ENCODE measurements around the gene CINP.
A peak's percentile ranks its signal among the peaks of the same experiment; 100 is the strongest.
"Not testable (repeated sequence)": the region's sequence is repeated elsewhere in the genome, so short reads cannot be mapped to it uniquely, and the experiment has no call there.

The CINP gene

GRCh38 chr14:102353126-102353619 lies 9.5 kb downstream of the CINP start:
- DNase-seq: no peak

- no peak for DNase-seq
Observed at GRCh38 chr14:102352213-102352612, 10.5 kb downstream of the CINP start.

DNA sequence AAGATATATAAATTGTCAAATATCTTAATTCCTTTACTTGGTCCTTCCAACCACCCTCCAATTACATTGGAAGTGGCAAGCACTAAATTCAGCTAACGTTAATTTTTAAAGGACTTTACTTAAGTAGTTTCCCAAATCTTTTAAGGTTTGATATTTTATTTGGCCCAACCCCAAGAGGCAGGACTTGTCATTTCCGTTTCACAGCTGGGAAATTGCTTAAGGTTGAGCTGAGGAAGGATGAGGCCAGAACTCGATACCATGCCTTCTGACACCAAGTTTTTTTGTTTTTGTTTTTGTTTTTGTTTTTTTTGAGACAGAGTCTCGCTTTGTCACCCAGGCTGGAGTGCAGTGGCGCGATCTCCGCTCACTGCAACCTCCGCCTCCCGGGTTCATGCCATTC lies 11.1 kb downstream of the CINP start:
- peak in 2 of 4 experiments; percentile 25 to 34 for DNase-seq

DNA sequence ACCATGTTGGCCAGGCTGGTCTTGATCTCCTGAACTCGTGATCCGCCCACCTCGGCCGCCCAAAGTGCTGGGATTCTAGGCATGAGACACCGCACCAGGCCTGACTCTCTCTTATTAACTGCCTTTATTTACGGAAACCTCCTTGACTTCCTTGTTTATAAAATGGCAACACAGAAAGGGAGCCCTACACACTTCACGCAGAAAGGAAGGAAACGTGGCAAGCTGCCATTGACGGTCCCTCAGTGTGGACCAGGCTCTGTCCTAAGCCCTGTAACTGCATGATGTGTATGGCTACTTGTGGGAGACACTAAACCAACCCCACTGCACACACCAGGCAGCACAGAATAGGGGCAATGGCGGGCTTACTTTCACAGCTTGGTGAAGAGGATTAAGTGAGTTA lies 11.7 kb downstream of the CINP start:
- peak in 3 of 4 experiments; percentile 9 to 14 (median 10) for DNase-seq

DNA sequence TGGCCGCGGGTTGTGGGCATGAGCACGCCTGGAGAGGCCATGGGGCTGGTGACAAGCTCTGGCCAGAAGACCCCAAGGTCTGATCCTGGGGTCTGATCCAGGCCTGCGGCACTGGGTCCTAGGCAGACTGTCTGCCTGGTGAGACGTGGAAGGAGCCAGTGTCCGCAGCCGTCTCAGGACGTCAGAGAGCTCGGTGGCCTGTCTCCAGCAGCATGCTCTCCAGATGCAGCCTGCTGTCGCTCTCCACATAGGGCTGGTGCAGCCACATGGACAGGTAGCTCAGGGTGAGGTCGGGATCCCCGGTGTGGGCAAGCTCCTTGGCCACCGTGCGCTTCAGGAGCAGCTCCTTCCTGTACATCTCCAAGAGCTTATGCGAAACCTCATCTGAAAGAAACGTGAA lies 14.3 kb downstream of the CINP start:
- no peak for DNase-seq

DNA sequence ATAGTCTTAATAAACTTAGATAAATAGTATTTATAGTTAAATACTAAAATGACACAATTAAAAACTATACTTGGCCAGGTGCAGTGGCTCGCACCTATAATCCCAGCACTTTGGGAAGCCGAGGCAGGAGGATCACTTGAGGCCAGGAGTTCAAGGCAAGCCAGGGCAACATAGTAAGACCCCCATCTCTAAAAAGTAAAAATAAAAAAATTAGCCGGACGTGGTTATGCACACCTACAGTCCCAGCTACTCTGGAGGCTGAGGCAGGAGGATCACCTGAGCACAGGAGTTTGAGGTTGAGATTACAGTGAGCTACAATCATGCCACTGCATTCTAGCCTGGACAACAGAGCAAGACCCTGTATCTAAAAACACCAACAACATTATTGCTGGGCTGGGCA lies 16.0 kb downstream of the CINP start:
- no peak for DNase-seq

GRCh38 chr14:102345232-102345631 lies 17.5 kb downstream of the CINP start:
- DNase-seq: no peak

GRCh38 chr14:102344485-102344884 lies 18.2 kb downstream of the CINP start:
- no peak for DNase-seq

DNA sequence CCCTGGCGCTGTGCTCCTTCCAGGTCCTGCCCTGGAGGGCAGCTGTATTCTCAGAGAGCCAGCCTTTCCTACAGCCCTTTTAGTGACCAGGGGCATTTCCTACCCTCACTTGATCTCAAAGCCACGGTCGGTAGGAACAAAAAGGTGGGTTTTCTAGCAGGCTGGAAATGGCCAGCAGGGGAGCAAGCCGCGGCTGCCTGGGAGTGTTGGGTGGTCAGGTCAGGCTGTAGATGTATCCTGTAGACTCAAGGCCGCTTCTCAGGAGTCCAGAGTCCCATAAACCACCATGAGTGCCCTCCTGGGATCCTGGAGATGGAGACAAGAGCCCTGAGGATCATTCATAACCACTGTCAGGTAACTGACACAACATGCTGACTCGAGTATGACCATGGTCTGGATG lies 18.6 kb downstream of the CINP start:
- no peak for DNase-seq

GRCh38 chr14:102342238-102342637 lies 20.5 kb downstream of the CINP start:
- DNase-seq: no peak

GRCh38 chr14:102341566-102341965 lies 21.1 kb downstream of the CINP start:
- no peak for DNase-seq

DNA sequence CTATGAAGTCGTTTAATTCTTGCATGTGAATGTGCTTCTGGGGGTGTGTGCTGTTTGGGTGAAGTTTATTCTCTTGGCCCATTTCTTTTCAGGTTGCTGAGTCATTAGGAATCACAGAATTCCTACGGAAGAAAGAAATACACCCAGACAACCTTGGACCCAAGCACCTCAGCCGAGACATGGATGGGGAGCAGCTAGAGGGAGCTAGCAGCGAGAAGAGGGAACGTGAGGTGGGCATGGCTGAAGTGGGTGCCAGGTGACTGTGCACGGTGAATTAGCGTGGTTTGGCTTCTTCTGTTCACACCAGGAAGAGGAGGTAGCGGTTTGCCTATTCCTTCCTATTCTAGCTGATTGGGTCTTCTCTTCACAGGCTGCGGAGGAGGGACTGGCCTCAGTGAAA lies 24.0 kb downstream of the CINP start:
- DNase-seq: no peak

GRCh38 chr14:102335163-102335562 lies 27.5 kb downstream of the CINP start:
- no peak for DNase-seq

GRCh38 chr14:102333795-102334705 lies 28.6 kb downstream of the CINP start:
- peak in 3 of 4 experiments; percentile 14 to 22 (median 14) for DNase-seq

- DNase-seq: peak; percentile 38 to 68 (median 60)
Observed at GRCh38 chr14:102333390-102333789, 29.3 kb downstream of the CINP start.

DNA sequence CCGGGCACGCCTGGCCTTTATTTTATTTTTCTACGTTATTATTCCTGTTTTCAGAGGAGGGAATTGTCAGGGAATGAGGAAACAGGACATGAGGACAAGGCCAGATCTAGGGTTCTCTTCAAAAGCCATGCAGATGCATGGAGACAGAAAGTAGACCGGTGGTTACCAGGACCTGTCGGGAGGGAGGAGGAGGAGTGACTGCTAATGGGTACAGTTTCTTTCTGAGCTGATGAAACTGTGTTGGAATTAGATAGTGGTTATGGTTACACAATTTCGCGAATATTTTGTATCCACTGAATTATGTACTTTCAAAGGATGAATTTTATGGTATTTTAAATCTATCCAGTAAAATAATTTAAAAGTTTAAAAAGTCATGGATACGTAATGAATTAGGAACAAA lies 31.9 kb downstream of the CINP start:
- DNase-seq: no peak

DNA sequence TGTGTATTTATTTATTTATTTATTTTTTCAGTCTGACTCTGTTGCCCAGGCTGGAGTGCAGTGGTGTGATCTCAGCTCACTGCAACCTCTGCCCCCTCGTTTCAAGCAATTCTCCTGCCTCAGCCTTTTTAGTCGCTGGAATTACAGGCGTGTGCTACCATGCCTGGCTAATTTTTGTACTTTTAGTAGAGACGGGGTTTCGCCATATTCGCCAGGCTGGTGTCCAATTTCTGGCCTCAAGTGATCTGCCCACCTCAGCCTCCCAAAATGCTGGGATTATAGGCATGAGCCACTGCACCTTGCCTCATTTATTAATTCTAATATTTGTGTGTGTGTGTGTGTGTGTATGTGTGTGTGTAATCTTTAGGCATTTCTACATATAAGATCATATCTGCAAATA lies 33.3 kb downstream of the CINP start:
- not testable (repeated sequence) for DNase-seq

DNA sequence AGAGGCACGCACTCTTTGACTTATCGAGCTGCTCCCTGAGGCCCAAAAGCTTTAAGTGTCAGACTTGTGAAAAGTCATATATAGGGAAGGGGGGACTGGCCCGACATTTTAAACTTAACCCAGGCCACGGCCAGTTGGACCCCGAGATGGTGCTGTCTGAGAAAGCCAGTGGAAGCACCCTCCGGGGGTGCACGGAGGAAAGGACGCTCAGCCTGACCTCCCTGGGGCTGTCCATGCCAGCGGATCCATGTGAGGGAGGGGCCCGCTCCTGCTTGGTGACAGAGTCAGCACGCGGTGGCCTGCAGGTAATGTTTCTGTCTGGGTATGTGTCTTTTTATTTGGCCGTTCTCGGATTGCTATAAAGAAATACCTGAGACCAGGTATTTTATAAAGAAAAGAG lies 36.1 kb downstream of the CINP start:
- DNase-seq: no peak

GRCh38 chr14:102325791-102326345 lies 36.8 kb downstream of the CINP start:
- DNase-seq: no peak

DNA sequence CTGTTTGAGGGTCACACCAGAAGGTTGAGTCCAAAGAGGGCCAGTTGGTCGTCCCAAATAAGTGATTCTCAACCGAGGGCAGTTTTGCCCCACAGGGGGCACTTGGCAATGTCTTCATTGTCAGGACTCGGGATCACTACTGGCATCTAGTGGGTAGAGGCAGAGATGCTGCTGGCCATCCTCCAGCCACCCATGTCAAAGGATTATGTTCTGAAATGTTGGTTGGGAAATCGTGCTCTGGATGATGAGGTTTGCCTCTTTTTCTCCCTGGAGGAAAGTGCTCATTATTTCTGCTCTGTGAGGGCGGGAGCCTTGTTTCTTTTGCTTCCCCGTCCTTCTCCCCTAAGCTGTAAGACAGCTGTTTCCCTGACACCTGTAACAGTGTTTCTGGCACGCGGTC lies 39.6 kb downstream of the CINP start:
- DNase-seq: peak; percentile 74 to 79 (median 77)

DNA sequence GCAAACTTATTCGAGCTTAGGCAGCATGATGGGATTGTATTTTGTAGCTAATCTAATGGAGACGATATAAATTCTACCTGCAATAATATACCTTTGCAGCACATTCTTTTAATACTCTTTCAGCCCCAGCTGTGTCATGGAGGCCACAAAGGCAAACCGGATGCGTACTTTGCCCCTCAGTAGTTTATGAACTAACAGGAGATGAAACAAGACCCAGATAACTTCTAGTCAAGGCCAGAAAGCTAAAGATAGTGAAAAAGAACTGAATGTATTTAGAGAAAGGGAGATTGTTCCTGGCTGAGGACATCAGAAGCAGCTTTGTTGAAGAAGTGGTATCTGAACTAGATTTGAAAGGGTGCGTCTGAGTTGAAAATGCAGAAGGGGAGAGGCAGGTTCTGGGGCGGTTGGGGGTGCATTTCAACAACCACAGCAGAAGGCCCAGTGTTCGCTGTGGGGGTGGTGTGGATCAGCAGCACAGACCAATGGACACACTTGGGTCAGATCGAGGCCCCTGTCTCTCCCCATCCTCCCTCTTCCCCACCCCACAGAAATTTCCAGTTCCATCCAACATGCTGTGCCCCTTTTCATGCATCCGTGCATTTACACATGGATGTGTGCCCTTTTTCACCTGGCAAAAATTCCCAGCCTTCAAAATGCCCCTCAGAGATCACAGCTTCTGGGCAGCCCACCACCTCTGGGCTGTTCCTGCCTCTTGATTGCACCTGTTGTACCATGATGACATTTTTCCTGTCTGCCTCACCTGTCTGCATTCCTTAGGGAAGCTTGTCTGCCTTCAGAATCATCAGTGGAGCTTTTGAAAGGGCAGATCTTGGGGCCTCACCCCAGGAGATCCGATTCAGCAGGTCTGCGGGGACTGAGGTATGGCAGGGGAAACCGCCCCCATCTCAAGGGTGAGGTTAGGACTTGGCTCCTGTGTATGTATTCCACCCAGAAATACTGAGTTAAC lies 41.0 kb downstream of the CINP start:
- DNase-seq: no peak

DNA sequence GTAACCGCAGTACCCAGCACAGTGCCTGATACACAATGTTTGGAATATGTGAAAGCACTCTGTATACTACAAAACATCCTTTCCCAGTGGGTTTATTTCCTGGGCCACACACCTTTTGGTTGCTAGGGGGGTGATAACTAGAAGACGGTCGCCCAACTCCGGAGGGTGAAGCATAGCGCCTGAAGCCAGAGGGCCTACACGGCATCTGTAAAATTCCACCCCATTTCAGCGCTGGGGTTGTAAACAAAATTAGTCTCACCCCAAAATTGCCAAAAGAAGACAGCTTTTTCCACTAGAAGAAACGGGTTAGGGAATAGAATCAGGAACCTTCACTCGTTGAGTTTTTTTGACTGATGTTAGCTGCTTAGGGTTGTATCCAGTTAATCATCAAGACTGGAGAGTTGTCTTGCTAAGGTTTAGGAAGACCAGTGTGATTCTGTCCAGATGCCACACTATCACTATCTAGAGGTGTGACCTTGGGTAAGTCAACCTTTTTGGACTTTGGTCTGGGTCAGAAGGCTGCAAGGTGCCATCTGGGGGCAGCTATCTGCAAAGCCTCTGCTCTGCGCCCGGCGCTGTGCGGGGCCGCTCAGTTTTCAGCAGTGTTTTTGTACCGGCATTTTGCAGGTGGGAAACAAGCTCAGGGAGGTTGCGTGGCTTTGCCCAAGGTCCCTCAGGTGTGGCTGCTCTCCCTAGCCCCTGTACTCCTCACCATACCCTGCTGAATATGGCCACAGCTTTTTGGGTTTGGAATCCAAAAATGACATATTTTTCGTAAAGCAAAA lies 41.8 kb downstream of the CINP start:
- no peak for DNase-seq
